H9 (cell line): Measurements from ENCODE around the gene ZFYVE28. TPM values are rescaled to one million over a fixed set of nuclear protein-coding genes. Genes with fewer than 3 reads are reported as not detected.

ENCODE experiments used
- DNase-seq: peaks from one replicate; pipeline ENCODE4 v3.0.0-alpha.2; 2017
- H2AFZ ChIP-seq: one replicate; pipeline ENCODE4 v1.6.1; 2013; ENCODE audit warnings: mild to moderate bottlenecking, low read length, control low read depth, moderate library complexity
- H2AK5ac ChIP-seq: 2 replicates; pipeline ENCODE4 v1.6.1; 2013; ENCODE audit warnings: low read length, control low read depth, mixed read lengths; ENCODE audit not compliant: insufficient read length
- H2BK120ac ChIP-seq: one replicate; pipeline ENCODE4 v1.6.1; 2013; ENCODE audit warnings: low read depth, mild to moderate bottlenecking, low read length, control low read depth, inconsistent platforms; ENCODE audit not compliant: poor library complexity, severe bottlenecking
- H2BK12ac ChIP-seq: 2 replicates; pipeline ENCODE4 v1.6.1; 2013; ENCODE audit warnings: low read length, control low read depth, mixed read lengths, low read depth; ENCODE audit not compliant: insufficient read length
- H2BK15ac ChIP-seq: 2 replicates; pipeline ENCODE4 v1.6.1; 2013; ENCODE audit warnings: low read depth, low read length, control low read depth
- H2BK20ac ChIP-seq: one replicate; pipeline ENCODE4 v1.6.1; 2013; ENCODE audit warnings: low read depth, mild to moderate bottlenecking, low read length, control low read depth, inconsistent platforms; ENCODE audit not compliant: poor library complexity, severe bottlenecking
- H2BK5ac ChIP-seq: 2 replicates; pipeline ENCODE4 v1.6.1; 2013; ENCODE audit warnings: low read length, control low read depth, mixed read lengths; ENCODE audit not compliant: insufficient read length
- H3K14ac ChIP-seq: 2 replicates; pipeline ENCODE4 v1.6.1; 2013; ENCODE audit warnings: low read length, control low read depth; ENCODE audit not compliant: insufficient read depth
- H3K18ac ChIP-seq: 2 replicates; pipeline ENCODE4 v1.6.1; 2013; ENCODE audit warnings: low read depth, mild to moderate bottlenecking, mixed read lengths, low read length, control low read depth; ENCODE audit not compliant: insufficient read length
- H3K23ac ChIP-seq: 2 replicates; pipeline ENCODE4 v1.6.1; 2013; ENCODE audit warnings: low read length, control low read depth, mixed read lengths, low read depth; ENCODE audit not compliant: insufficient read length
- H3K23me2 ChIP-seq: 2 replicates; pipeline ENCODE4 v1.6.1; 2013; ENCODE audit warnings: low read depth, mild to moderate bottlenecking, mixed read lengths, low read length, control low read depth; ENCODE audit not compliant: insufficient read length, poor library complexity, severe bottlenecking
- H3K27ac ChIP-seq: 2 replicates; pipeline ENCODE4 v1.5.1; 2013; ENCODE audit warnings: low read length, control low read depth, mixed read lengths, low read depth; ENCODE audit not compliant: insufficient read length
- H3K27me3 ChIP-seq: 2 replicates; pipeline ENCODE4 v1.6.1; 2013; ENCODE audit warnings: low read length, control low read depth, inconsistent platforms; ENCODE audit not compliant: insufficient read depth
- H3K4ac ChIP-seq: 2 replicates; pipeline ENCODE4 v1.6.1; 2013; ENCODE audit warnings: low read depth, mild to moderate bottlenecking, control low read depth, inconsistent platforms, low read length, moderate library complexity
- H3K4me1 ChIP-seq: 2 replicates; pipeline ENCODE4 v1.6.1; 2013; ENCODE audit warnings: low read length, control low read depth, inconsistent platforms; ENCODE audit not compliant: insufficient read depth
- H3K4me2 ChIP-seq: 2 replicates; pipeline ENCODE4 v1.6.1; 2013; ENCODE audit warnings: low read length, control low read depth, mixed read lengths; ENCODE audit not compliant: insufficient read length, insufficient read depth
- H3K56ac ChIP-seq: 2 replicates; pipeline ENCODE4 v1.6.1; 2013; ENCODE audit warnings: low read depth, mild to moderate bottlenecking, mixed read lengths, low read length, control low read depth; ENCODE audit not compliant: insufficient read length
- H3K79me1 ChIP-seq: 2 replicates; pipeline ENCODE4 v1.6.1; 2013; ENCODE audit warnings: low read depth, mild to moderate bottlenecking, moderate library complexity, low read length, control low read depth, inconsistent platforms; ENCODE audit not compliant: insufficient read depth, poor library complexity, severe bottlenecking
- H3K79me2 ChIP-seq: 2 replicates; pipeline ENCODE4 v1.6.1; 2013; ENCODE audit warnings: low read length, control low read depth, inconsistent platforms; ENCODE audit not compliant: insufficient read depth
- H3K9ac ChIP-seq: 2 replicates; pipeline ENCODE4 v1.6.1; 2013; ENCODE audit warnings: low read length, control low read depth, mixed read lengths; ENCODE audit not compliant: insufficient read length; ENCODE audit errors: extremely low read depth
- H3K9me3 ChIP-seq: one replicate; pipeline ENCODE4 v1.6.1; 2013; ENCODE audit warnings: low read depth, low read length, inconsistent platforms; ENCODE audit not compliant: control insufficient read depth
- H3T11ph ChIP-seq: one replicate; pipeline ENCODE4 v1.6.1; 2013; ENCODE audit warnings: mild to moderate bottlenecking, low read length, control low read depth, inconsistent platforms
- H4K20me1 ChIP-seq: one replicate; pipeline ENCODE4 v1.6.1; 2013; ENCODE audit not compliant: control insufficient read depth, insufficient read length, insufficient read depth
- H4K5ac ChIP-seq: 2 replicates; pipeline ENCODE4 v1.6.1; 2013; ENCODE audit warnings: low read depth, mild to moderate bottlenecking, mixed read lengths, low read length, control low read depth; ENCODE audit not compliant: insufficient read length
- H4K8ac ChIP-seq: replicated peaks from 2 replicates; pipeline ENCODE4 v1.6.1; 2013; ENCODE audit warnings: low read length, control low read depth, mixed read lengths, low read depth; ENCODE audit not compliant: insufficient read length
- H4K91ac ChIP-seq: 2 replicates; pipeline ENCODE4 v1.6.1; 2013; ENCODE audit warnings: low read depth, mild to moderate bottlenecking, moderate library complexity, mixed read lengths, low read length, control low read depth; ENCODE audit not compliant: insufficient read length
- H3K27ac Mint-ChIP-seq, 3 experiments: 2 replicates in 2 of 3; 3 replicates in 1 of 3; pipeline ENCODE4 v1.8.0; 2020 to 2021; ENCODE audit warnings: mixed read lengths in 3 of 3, mild to moderate bottlenecking in 1 of 3, moderate library complexity in 1 of 3
- H3K27me3 Mint-ChIP-seq: 2 replicates; pipeline ENCODE4 v1.8.0; 2021; ENCODE audit warnings: low read depth, mild to moderate bottlenecking, moderate library complexity, mixed read lengths
- H3K36me3 Mint-ChIP-seq, 3 experiments: 2 replicates in 2 of 3; 3 replicates in 1 of 3; pipeline ENCODE4 v1.8.0; 2020 to 2021; ENCODE audit warnings: low read depth in 3 of 3, mixed read lengths in 3 of 3; ENCODE audit not compliant: insufficient read depth in 1 of 3
- H3K4me1 Mint-ChIP-seq, 2 experiments: 2 replicates each; pipeline ENCODE4 v1.8.0; 2020; ENCODE audit warnings: mixed read lengths in 2 of 2
- H3K4me3 Mint-ChIP-seq, 2 experiments: 2 replicates in 1 of 2; 3 replicates in 1 of 2; pipeline ENCODE4 v1.8.0; 2020 to 2021; ENCODE audit warnings: mild to moderate bottlenecking in 2 of 2, mixed read lengths in 2 of 2, moderate library complexity in 1 of 2
- H3K9me3 Mint-ChIP-seq, 2 experiments: 2 replicates in 1 of 2; 3 replicates in 1 of 2; pipeline ENCODE4 v1.8.0; 2020; ENCODE audit warnings: mild to moderate bottlenecking in 2 of 2, mixed read lengths in 2 of 2, moderate library complexity in 1 of 2
- WGBS: extraction: QIAGEN DNeasy Blood & Tissue Kit; methylation state at CpG from one replicate; pipeline ENCODE4 v1.1.7; 2013; ENCODE audit warnings: missing lambda C conversion rate, low lambda C conversion rate, mixed read lengths; ENCODE audit not compliant: insufficient read length; ENCODE audit errors: extremely low coverage; 5-methylcytosine and 5-hydroxymethylcytosine counted together
- total RNA-seq: library from RNA; stranded (reverse); gene quantifications from 2 replicates; pipeline ENCODE4 v1.2.1, GENCODE V29; 2021
- TF ChIP-seq, protein P1 (sequence below): fragments of 200-600 bp; sonication (generic); conservative IDR thresholded peaks from 3 replicates; pipeline ENCODE4 v1.8.0; 2021; ENCODE audit warnings: antibody characterized with exemption, mild to moderate bottlenecking

The ZFYVE28 gene
- total RNA-seq, 1 experiment from 2014 or later, result 0.98 TPM

- Histone ChIP-seq H3T11ph (no peak overlapping the region), H2BK12ac (no peak overlapping the region), H3K4ac (no peak overlapping the region), H4K5ac (no peak overlapping the region), H4K91ac (no peak overlapping the region), H2BK20ac (no peak overlapping the region), H2AFZ (no peak overlapping the region), H3K56ac (no peak overlapping the region), H4K8ac (no peak overlapping the region), H3K4me1 (no peaks in the 10 kb centered on the region; the same call in 1 of the 2 replicates), H2BK15ac (no peak overlapping the region), H3K23ac (no peak overlapping the region), H3K14ac (no peak overlapping the region; the same call in 1 of the 2 replicates), H3K27me3 (no peaks in the 10 kb centered on the region), H2BK5ac (no peak overlapping the region), H3K23me2 (no peaks in the 10 kb centered on the region), H3K9ac (no peak overlapping the region), H2BK120ac (no peak overlapping the region), H3K79me2 (no peaks in the 10 kb centered on the region), H2AK5ac (no peak overlapping the region), H3K79me1 (no peaks in the 10 kb centered on the region), H3K18ac (no peak overlapping the region), H3K4me2 (no peak overlapping the region), H3K27ac (no peak overlapping the region), H4K20me1 (no peaks in the 10 kb centered on the region), H3K9me3 (no peaks in the 10 kb centered on the region)
- peaks cover 6 to 8% of the 10 kb centered on the region in 2 experiments for H3K9me3 Mint-ChIP-seq
- H3K27ac Mint-ChIP-seq, result peak overlapping the region in 1 of 3 experiments; percentile 60; a peak in 2 of 7 replicates
- WGBS, result no CpG with 5 or more reads among the region's 20 CpGs
- peaks cover 8 to 15% of the 10 kb centered on the region in 2 experiments for H3K4me1 Mint-ChIP-seq
- no peaks in the 10 kb centered on the region; the same call in 1 of the 2 replicates for H3K27me3 Mint-ChIP-seq
- no peaks in the 10 kb centered on the region; a peak in 1 of 7 replicates for H3K36me3 Mint-ChIP-seq
- no peak overlapping the region; a peak in 1 of 5 replicates for H3K4me3 Mint-ChIP-seq
- TF ChIP-seq, protein P1, sequence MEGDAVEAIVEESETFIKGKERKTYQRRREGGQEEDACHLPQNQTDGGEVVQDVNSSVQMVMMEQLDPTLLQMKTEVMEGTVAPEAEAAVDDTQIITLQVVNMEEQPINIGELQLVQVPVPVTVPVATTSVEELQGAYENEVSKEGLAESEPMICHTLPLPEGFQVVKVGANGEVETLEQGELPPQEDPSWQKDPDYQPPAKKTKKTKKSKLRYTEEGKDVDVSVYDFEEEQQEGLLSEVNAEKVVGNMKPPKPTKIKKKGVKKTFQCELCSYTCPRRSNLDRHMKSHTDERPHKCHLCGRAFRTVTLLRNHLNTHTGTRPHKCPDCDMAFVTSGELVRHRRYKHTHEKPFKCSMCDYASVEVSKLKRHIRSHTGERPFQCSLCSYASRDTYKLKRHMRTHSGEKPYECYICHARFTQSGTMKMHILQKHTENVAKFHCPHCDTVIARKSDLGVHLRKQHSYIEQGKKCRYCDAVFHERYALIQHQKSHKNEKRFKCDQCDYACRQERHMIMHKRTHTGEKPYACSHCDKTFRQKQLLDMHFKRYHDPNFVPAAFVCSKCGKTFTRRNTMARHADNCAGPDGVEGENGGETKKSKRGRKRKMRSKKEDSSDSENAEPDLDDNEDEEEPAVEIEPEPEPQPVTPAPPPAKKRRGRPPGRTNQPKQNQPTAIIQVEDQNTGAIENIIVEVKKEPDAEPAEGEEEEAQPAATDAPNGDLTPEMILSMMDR, result no peak
- DNase-seq, result no peak
These were observed 126.5 kb downstream of the ZFYVE28 start for GRCh38 chr4:2291705-2292645.
